ENCODE measurements around the gene ACVRL1. TPM values are rescaled to one million over a fixed set of nuclear protein-coding genes. Genes with fewer than 3 reads are reported as not detected.

The ACVRL1 gene
- total RNA-seq, 4 donors from 2014 or later = 81.4 to 271 (median 124) TPM

- TF ChIP-seq CTCF (IDR thresholded peaks at IDR 0.05; ENCODE audit: low read depth) = no peak
These were observed 7.8 kb downstream of the ACVRL1 start for GRCh38 chr12:51915003-51915625.

GRCh38 chr12:51915951-51916350, 8.6 kb downstream of the ACVRL1 start:
- no peak for TF ChIP-seq CTCF (IDR thresholded peaks at IDR 0.05; ENCODE audit: low read depth)

- no peak for TF ChIP-seq CTCF (IDR thresholded peaks at IDR 0.05; ENCODE audit: low read depth)
These were observed 9.8 kb downstream of the ACVRL1 start for GRCh38 chr12:51917041-51917590.

- TF ChIP-seq CTCF (IDR thresholded peaks at IDR 0.05; ENCODE audit: low read depth) = no peak
These were observed 10.6 kb downstream of the ACVRL1 start for GRCh38 chr12:51917746-51918453.

- TF ChIP-seq CTCF (IDR thresholded peaks at IDR 0.05; ENCODE audit: low read depth) = no peak
These were observed 12.7 kb downstream of the ACVRL1 start for GRCh38 chr12:51920046-51920445.

- TF ChIP-seq CTCF (IDR thresholded peaks at IDR 0.05; ENCODE audit: low read depth) = no peak
These were observed 13.9 kb downstream of the ACVRL1 start for GRCh38 chr12:51921017-51921725.

- TF ChIP-seq CTCF (IDR thresholded peaks at IDR 0.05; ENCODE audit: low read depth) = no peak
These were observed 14.8 kb downstream of the ACVRL1 start for GRCh38 chr12:51922146-51922545.

Measured in subcutaneous adipose tissue (tissue), 4 donors.